Retina (tissue), 1 donor: ENCODE measurements around the gene NFIA.

Source experiments
- DNase-seq: peaks from one replicate; pipeline ENCODE4 v3.0.0-alpha.2; 2016

NFIA gene

DNA sequence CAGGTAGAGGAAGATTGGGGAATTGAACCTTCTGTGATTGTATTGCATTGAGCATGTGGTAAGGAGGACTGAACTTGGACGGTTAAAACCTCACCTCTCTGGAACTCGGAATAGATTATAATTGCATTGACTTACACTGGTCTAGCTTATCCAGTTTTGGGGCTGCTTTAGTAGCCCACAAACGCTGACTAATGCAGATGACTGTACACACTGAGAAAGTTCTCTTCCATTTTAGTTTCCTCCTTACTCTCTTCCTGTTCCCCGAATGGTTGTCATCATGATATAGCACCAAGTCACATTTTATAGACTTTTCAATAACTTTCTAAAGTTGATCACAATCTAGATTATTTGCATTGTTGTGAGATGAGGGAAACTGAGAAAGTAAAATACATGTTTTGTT lies 78.2 kb downstream of the NFIA start:
- no peak for DNase-seq

DNA sequence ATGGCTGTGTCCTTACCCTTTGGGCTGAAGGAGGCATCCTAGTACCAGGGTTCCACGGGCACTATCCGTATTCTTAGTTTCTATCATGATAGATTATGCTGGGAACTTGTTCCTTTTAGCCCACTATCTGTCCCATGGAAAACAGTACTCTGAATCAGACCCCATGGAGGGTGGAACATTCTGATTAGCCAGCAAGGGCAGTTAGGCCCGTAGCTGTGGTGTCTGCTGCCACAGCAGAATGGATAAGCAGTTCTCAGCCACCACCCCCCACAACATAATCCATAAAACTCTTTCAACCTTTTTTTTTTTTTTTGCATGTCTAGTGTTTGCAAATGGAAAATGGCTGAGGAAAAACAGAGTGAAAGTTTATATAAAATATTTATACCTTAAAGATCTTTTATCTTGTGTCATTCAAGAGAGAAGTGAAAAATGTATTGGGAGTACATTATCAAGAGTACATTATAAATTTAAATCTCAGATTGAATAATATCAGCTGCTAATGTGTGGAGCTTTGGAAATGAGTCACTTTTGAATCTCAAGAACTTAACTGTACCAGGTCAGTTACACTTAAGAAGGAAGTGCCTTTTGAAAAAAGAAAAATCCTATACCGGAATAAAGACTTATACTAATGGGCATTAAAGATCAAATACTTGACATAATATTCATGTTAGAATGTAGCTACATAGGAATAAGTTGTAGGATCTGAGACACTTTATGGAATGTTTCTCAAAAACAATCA lies 80.3 kb downstream of the NFIA start:
- DNase-seq, result no peak

- DNase-seq, result no peak
Measured at GRCh38 chr1:61163355-61163754, 81.0 kb downstream of the NFIA start.

GRCh38 chr1:61165402-61165801 lies 83.0 kb downstream of the NFIA start:
- no peak for DNase-seq

DNA sequence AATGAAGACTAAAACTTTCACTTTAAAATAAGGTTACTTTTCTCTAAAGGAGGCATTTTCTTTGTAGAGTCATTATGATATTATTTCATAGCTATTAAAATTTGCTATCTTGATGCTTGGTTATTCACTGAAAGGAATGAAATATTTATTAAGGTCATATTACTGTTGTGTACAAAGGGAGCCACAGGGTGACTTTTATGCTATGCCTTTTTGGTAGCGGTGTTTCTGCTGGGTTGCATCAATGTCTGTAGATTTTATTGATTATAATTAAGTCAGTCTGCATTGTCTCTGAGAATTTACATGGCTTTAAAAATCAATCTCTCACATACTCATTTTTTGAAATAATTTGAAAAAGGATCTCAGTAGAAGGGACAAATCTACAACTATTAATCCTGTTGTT lies 84.9 kb downstream of the NFIA start:
- DNase-seq, result no peak

- DNase-seq, result no peak
Measured at GRCh38 chr1:61169045-61169444, 86.7 kb downstream of the NFIA start.

DNA sequence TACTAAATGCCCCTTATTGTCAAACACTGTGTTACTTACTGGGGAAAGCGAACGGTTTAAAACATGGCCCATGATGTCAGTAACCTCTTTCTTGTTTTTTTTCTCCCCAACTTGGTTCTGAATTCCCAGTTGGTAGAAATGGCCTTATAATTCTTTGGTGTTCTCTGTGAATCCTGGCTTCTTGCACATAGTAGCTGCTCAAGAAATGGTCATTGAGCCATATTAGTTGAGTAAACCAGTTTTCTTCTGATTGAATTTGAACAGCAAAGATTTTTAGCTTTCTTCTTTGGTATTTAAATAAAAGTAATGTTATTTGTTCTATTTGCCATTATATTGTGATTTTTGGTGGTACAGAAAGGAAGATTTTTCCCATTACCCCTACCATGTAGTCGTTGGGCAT lies 87.3 kb downstream of the NFIA start:
- no peak for DNase-seq

- no peak for DNase-seq
Measured at GRCh38 chr1:61170328-61171238, 88.2 kb downstream of the NFIA start.

- DNase-seq, result no peak
Measured at GRCh38 chr1:61171346-61171745, 89.0 kb downstream of the NFIA start.

GRCh38 chr1:61171974-61172373 lies 89.6 kb downstream of the NFIA start:
- DNase-seq, result no peak

- no peak for DNase-seq
Measured at GRCh38 chr1:61173118-61173517, 90.8 kb downstream of the NFIA start.

DNA sequence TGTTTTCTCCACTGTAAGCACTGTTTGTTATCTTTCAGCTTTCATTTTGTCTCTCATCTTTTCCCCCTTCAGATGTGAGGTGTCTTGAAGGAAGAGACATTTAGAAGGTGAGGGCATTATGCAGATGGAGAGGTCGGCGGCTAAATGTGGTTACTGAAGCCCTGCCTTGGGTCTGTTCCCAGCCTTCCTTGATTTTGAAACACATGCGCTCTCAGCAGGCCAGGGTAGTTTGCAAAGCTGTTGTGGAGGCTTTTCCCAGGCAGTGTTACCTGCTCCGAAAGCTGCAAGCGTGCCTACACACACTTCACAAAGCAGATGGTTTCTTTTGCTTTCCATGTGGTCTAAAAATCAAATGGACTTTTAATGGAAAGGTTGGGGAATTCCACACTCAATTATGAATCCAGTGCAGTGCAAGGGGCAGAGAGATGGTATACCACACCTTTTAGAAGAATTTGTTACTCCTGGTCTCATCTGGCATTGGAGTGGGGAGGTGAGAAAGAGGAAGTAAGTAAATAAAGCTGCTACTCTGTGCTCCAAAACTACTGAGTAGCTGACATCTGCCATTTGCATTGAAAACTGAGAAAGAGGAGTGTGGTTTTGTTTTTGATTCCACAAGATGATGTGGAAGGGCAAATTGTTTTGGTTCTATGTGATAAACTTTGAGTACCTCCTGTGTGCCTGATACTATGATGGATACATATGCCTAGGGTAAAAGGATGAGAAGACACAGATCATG lies 91.9 kb downstream of the NFIA start:
- no peak for DNase-seq

DNA sequence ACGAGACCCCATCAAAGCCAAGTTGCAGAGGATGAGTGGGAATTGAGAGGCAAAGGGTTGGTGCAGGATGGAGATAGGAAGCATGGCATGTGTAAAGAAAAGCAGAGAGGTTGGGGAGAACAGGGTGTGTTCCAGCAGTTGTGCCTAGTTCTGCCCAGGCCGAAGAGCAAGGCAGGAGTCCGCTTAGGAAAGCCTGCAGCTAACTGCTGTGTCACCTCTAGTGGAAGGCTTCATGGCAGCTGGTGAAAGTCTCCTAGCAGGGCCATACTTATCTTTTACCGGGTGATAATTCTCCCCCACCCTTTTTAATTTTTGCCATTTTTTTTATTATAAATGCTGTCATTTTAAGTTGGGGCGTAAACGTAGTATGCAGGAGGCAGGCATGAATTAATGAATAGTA lies 93.6 kb downstream of the NFIA start:
- DNase-seq, result no peak

DNA sequence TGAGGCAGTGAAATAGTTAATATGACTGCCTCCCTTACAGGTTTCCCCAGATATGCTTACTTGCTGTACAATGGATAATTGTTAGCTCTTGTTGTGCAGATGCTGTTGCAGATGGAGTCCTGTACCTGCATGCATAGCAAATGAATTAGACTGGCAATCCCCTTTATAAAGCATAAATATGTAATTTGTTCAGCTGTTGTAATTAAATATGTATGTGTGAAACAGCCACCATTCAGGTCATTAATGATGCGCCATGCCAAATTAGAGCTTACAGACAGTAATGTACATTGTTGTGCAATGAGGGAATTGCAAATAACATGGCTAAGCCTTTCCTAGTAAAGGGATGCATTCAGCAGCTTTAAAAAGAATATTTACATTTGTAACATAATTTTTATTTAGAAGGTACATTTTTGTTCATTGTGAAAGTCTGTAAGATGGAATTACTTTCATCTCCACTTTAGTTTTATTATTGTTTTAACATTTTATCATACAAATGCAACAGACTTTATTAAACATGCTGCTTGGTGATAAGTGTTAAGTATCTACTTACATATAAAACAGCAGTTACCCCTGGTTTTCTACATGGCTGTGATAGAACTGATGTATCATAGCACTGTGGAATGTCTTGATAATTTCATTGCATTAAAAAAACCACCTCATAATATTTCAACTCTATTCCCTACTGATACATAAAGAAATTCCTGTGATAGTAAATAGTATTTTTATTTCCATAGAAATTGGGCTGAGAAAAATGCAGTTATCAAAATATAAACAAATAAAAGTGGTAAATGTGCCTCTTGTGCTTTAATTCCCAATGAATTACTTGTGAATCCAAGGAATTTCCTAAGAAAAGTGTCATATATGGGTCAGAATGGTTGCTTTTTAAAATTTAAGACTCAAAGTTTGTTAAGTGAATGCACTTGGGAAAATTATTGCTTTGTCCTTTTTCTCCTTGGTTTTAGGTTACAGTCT lies 99.0 kb downstream of the NFIA start:
- DNase-seq, result no peak

DNA sequence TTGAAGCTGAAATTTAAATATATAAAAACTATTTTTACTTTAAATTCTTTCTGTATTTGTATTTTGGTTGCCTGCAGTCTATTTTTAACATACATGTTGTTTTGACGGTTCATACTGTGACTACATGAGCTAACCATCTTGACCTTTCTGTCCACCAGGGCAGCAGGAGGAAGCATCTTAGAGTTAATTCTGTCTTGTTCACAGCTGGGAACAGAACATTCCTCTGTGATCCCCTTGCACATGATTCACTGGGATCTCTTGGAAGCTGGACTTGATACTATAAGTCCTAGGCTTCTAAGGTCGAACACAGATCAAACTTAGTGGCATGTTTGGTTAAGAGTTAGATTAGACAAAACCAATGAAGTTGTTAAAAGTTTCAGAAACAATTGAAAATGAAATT lies 99.7 kb downstream of the NFIA start:
- no peak for DNase-seq

DNA sequence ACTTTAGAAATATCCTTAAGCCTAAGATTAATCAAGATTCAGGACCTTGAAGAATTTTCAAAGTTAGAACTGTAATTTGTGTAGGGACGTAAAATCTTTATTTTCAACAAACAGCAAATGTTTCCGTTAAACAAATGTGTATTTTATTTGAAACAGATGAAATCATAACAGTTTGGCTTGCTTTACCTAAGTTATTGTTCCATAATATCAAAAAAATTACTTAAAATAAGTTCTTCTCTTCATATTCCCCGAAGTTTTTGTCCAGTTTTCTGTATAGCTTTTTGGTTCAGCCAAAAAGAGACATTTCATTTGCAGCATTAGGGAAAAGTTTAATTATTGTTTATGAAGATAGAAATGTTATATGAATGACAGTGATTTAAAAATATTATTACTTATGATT lies 100.1 kb downstream of the NFIA start:
- no peak for DNase-seq

GRCh38 chr1:61183471-61184039 lies 101.2 kb downstream of the NFIA start:
- DNase-seq, result no peak

- DNase-seq, result no peak
Measured at GRCh38 chr1:61184040-61184713, 101.8 kb downstream of the NFIA start.

DNA sequence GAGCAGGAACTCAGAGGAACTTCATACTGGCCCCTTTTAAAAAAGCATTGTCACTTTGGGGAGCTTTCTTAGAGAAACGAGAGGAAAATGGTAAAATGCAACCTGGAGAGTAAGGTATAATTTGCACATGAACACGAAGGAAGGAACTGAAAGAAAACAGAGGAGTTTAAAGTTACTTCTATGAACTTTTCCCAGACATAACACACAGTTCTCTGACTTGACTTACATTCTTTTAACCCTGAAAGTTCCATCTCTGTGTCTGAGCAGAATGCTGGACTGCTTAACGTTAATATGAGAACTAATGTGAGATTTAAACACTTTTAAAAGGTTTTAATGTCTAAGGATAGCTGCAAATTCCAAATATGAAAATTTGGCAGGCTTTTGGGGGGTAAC lies 102.3 kb downstream of the NFIA start:
- DNase-seq, result no peak

GRCh38 chr1:61186753-61187152 lies 104.4 kb downstream of the NFIA start:
- no peak for DNase-seq

GRCh38 chr1:61187352-61188086 lies 105.2 kb downstream of the NFIA start:
- DNase-seq, result no peak
